Endodermal cell (in vitro differentiated cells): ENCODE data around the gene SP6. TPM values are rescaled to one million over a fixed set of nuclear protein-coding genes. Genes with fewer than 3 reads are reported as not detected.

Source experiments
- DNase-seq: peaks from one replicate; pipeline ENCODE4 v3.0.0-alpha.2; 2017
- H3K27ac ChIP-seq: 2 replicates; pipeline ENCODE4 v1.5.1; 2013; ENCODE audit warnings: mild to moderate bottlenecking, low read depth, low read length, moderate library complexity
- H3K27me3 ChIP-seq: 2 replicates; pipeline ENCODE4 v1.6.1; 2013; ENCODE audit warnings: mild to moderate bottlenecking, low read length, moderate library complexity; ENCODE audit not compliant: insufficient read depth, control insufficient read depth, poor library complexity, severe bottlenecking
- H3K36me3 ChIP-seq: 2 replicates; pipeline ENCODE4 v1.7.0; 2013; ENCODE audit warnings: mild to moderate bottlenecking, low read length, moderate library complexity; ENCODE audit not compliant: control insufficient read depth, insufficient read depth
- H3K4me1 ChIP-seq: one replicate; pipeline ENCODE4 v1.7.0; 2013; ENCODE audit warnings: low read length; ENCODE audit not compliant: control insufficient read depth, insufficient read depth
- H3K4me3 ChIP-seq: 2 replicates; pipeline ENCODE4 v1.5.1; 2013; ENCODE audit warnings: mild to moderate bottlenecking, low read length, moderate library complexity
- H3K9ac ChIP-seq: 2 replicates; pipeline ENCODE4 v1.6.1; 2013; ENCODE audit warnings: mild to moderate bottlenecking, low read length, moderate library complexity; ENCODE audit not compliant: poor library complexity, severe bottlenecking; ENCODE audit errors: extremely low read depth
- H3K9me3 ChIP-seq: 2 replicates; pipeline ENCODE4 v1.6.1; 2013; ENCODE audit warnings: mild to moderate bottlenecking, low read length, moderate library complexity; ENCODE audit not compliant: control insufficient read depth
- H3K27ac Mint-ChIP-seq: 2 replicates; pipeline ENCODE4 v1.8.0; 2020; ENCODE audit warnings: mixed read lengths
- H3K27me3 Mint-ChIP-seq: 2 replicates; pipeline ENCODE4 v1.8.0; 2021; ENCODE audit warnings: mild to moderate bottlenecking, mixed read lengths; ENCODE audit not compliant: insufficient read depth
- H3K36me3 Mint-ChIP-seq: 2 replicates; pipeline ENCODE4 v1.8.0; 2020; ENCODE audit warnings: low read depth, mixed read lengths
- H3K4me1 Mint-ChIP-seq: 2 replicates; pipeline ENCODE4 v1.8.0; 2020; ENCODE audit warnings: mixed read lengths
- H3K4me3 Mint-ChIP-seq: 2 replicates; pipeline ENCODE4 v1.8.0; 2020; ENCODE audit warnings: mild to moderate bottlenecking, moderate library complexity, mixed read lengths
- H3K9me3 Mint-ChIP-seq: 2 replicates; pipeline ENCODE4 v1.8.0; 2020; ENCODE audit warnings: mild to moderate bottlenecking, mixed read lengths
- WGBS, 2 experiments: methylation state at CpG; one replicate each; pipeline versions ENCODE4 v1.1.5 to v1.1.7; 2013; ENCODE audit warnings: missing lambda C conversion rate in 2 of 2, mixed read lengths in 1 of 2; ENCODE audit not compliant: insufficient coverage in 1 of 2, insufficient read length in 1 of 2; 5-methylcytosine and 5-hydroxymethylcytosine counted together
- total RNA-seq, 2 donors: library from RNA; stranded (reverse); fragmentation: NEBNext Ultra II Directional in 1 of 2; extraction: Animal tissue kit (Norgen Biotek cat#: 25700) in 1 of 2; gene quantifications; 2 replicates in 1 of 2; 3 replicates in 1 of 2; pipeline ENCODE4 v1.2.1, GENCODE V29; 2021
- TF ChIP-seq, protein P1 (sequence below): fragments of 200-600 bp; sonication (generic); conservative IDR thresholded peaks from 2 replicates; pipeline ENCODE4 v1.5.0; 2021; ENCODE audit warnings: antibody characterized with exemption, mild to moderate bottlenecking

Gene SP6
- total RNA-seq, 2 donors from 2014 or later = 3.1 to 3.7 TPM

DNA sequence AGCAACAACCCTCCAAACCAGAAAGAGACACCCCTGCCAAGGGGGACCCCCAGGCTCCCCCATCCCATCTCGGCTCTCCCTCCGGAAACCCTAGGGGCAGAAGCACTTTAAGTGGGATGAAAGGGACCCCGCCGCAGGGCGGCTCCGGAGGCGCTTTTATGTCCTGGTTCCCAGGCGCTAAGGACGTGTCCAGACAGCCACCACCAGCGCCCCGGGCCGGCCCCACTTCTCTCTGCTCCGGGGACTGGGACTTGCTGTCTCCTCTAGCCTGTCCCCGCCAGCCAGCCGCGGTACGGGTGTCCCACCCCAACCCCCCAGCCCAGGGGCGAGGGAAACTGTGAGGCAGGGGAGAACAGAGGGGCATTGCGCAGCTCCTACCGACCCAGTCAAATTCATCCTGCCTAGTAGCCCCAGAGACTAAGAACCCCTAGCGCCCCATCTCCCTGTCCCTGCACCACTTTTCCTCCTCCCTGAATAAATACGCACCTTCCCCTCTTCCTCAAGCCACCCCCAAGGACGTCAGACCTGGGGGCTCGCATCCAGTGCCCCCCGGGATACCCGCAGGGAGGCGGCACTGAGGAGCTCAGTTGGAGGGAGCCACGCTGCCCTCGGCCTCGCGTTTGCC lies 4.1 kb downstream of the SP6 start:
- DNase-seq = peak; percentile 89
- Mint-ChIP-seq H3K27ac (no peak overlapping the region), H3K27me3 (peaks cover 75% of the 10 kb centered on the region)

DNA sequence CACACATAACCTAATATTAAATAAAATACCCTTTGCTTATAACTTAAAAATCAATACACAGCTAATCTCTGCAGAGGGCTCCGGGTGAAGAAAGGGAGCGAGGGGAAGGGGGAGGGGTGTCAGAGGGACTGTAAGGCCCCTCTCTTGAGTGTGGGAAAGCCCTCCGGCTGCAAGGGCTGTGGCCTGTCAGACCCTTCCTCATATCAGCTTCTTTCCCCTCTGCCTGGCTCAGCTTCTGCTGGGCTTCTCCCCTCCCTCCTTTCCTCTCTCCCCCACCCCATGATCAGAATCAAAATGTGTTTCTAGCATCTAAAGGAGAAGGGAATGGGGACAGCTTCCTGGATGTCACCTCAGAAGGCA lies 5.3 kb downstream of the SP6 start:
- peaks cover 69% of the 10 kb centered on the region for H3K27me3 Mint-ChIP-seq
- no peak overlapping the region for H3K27ac Mint-ChIP-seq
- no peak overlapping the region for H3K4me3 ChIP-seq
- H3K9ac ChIP-seq = no peak overlapping the region
- no peaks in the 10 kb centered on the region for H3K9me3 ChIP-seq
- H3K4me3 Mint-ChIP-seq = no peak overlapping the region
- H3K36me3 ChIP-seq = no peaks in the 10 kb centered on the region
- H3K9me3 Mint-ChIP-seq = no peaks in the 10 kb centered on the region
- H3K27me3 ChIP-seq = peaks cover 57% of the 10 kb centered on the region
- H3K4me1 Mint-ChIP-seq = peaks cover 7% of the 10 kb centered on the region
- peaks cover 7% of the 10 kb centered on the region for H3K4me1 ChIP-seq
- no peak overlapping the region for H3K27ac ChIP-seq
- no peak for DNase-seq
- H3K36me3 Mint-ChIP-seq = no peaks in the 10 kb centered on the region
- WGBS, 2 experiments = 79% methylated on average over 3 of the region's 3 CpGs; no CpG with 5 or more reads in 1 of the 2 experiments
- TF ChIP-seq, protein P1, sequence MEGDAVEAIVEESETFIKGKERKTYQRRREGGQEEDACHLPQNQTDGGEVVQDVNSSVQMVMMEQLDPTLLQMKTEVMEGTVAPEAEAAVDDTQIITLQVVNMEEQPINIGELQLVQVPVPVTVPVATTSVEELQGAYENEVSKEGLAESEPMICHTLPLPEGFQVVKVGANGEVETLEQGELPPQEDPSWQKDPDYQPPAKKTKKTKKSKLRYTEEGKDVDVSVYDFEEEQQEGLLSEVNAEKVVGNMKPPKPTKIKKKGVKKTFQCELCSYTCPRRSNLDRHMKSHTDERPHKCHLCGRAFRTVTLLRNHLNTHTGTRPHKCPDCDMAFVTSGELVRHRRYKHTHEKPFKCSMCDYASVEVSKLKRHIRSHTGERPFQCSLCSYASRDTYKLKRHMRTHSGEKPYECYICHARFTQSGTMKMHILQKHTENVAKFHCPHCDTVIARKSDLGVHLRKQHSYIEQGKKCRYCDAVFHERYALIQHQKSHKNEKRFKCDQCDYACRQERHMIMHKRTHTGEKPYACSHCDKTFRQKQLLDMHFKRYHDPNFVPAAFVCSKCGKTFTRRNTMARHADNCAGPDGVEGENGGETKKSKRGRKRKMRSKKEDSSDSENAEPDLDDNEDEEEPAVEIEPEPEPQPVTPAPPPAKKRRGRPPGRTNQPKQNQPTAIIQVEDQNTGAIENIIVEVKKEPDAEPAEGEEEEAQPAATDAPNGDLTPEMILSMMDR = no peak

More for the DNA sequence above, 4.1 kb downstream of the SP6 start:
- Mint-ChIP-seq H3K4me3 (peak overlapping the region; percentile 40), H3K4me1 (peaks cover 8% of the 10 kb centered on the region), H3K36me3 (no peaks in the 10 kb centered on the region), H3K9me3 (no peaks in the 10 kb centered on the region)
- Histone ChIP-seq H3K9ac (no peak overlapping the region), H3K4me1 (peaks cover 7% of the 10 kb centered on the region), H3K36me3 (no peaks in the 10 kb centered on the region), H3K4me3 (no peak overlapping the region), H3K9me3 (no peaks in the 10 kb centered on the region), H3K27ac (no peak overlapping the region), H3K27me3 (peaks cover 65% of the 10 kb centered on the region)
- WGBS, 2 experiments = 15 to 49% methylated on average over 7 to 31 of the region's 31 CpGs
- TF ChIP-seq, protein P1 = no peak

DNA sequence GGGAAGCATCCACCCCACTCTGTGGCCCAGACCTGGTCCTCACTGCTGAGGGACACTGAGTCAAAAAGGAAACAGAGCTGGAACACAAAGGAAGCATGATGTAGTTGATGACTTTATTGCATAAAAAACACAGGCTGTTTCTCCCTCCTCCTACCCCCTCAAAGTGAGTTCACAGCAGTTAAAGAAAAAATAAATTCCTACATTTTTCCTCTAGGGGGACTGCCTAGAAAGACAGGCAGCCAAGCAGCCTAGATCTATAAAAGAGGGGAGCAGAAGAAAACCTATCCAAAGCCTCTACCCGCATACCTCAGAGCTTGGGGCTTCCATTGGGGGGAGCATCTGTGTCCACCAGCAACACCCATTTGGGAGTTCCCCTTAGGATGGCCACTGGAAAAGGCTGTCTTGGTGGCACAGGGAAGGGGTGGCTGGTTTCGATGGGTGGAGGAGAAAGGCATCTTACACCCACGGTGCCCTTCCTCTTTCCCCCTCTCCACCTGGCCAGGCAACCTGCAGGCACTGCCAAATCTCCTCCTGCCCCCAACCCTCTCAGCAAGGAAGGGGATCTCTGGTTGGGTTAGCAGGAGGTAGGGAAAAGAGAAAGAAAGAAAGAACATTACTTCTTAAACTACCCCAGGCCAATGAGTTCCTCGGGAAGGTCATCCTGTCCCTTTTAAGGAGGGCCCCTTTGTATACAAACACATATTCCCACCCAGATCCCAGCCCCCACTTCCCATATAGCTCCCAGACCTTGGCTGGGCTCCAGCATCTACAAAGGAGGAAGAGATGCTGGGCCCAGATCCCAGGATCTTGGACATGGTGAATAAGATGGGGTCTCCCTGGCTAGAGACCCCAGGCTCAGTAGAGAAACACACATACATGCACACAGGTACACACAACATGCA lies 5.9 kb downstream of the SP6 start:
- H3K27ac Mint-ChIP-seq = no peak overlapping the region
- Histone ChIP-seq H3K9me3 (no peaks in the 10 kb centered on the region), H3K9ac (no peak overlapping the region), H3K4me3 (no peak overlapping the region), H3K36me3 (no peaks in the 10 kb centered on the region), H3K27me3 (peaks cover 51% of the 10 kb centered on the region), H3K4me1 (peaks cover 12% of the 10 kb centered on the region), H3K27ac (no peak overlapping the region)
- no peak for DNase-seq
- 91 to 100% methylated on average over 1 to 2 of the region's 4 CpGs for WGBS, 2 experiments
- H3K9me3 Mint-ChIP-seq = no peaks in the 10 kb centered on the region
- peaks cover 62% of the 10 kb centered on the region for H3K27me3 Mint-ChIP-seq
- H3K4me1 Mint-ChIP-seq = peaks cover 11% of the 10 kb centered on the region
- no peak overlapping the region for H3K4me3 Mint-ChIP-seq
- H3K36me3 Mint-ChIP-seq = no peaks in the 10 kb centered on the region
- TF ChIP-seq, protein P1 = peak; percentile 68
